T-helper 9 cell (primary cell): ENCODE data around the gene PDCD10.

ENCODE experiments used
- DNase-seq: peaks from one replicate; pipeline ENCODE4 v3.0.0-alpha.2; 2020
- total RNA-seq, 2 donors: gene quantifications; one replicate each; lab custom pipeline; 2026; lab: John Stamatoyannopoulos, UW

Gene PDCD10
- total RNA-seq, result 34.8 to 59.9 reads per million in 2 donors

DNA sequence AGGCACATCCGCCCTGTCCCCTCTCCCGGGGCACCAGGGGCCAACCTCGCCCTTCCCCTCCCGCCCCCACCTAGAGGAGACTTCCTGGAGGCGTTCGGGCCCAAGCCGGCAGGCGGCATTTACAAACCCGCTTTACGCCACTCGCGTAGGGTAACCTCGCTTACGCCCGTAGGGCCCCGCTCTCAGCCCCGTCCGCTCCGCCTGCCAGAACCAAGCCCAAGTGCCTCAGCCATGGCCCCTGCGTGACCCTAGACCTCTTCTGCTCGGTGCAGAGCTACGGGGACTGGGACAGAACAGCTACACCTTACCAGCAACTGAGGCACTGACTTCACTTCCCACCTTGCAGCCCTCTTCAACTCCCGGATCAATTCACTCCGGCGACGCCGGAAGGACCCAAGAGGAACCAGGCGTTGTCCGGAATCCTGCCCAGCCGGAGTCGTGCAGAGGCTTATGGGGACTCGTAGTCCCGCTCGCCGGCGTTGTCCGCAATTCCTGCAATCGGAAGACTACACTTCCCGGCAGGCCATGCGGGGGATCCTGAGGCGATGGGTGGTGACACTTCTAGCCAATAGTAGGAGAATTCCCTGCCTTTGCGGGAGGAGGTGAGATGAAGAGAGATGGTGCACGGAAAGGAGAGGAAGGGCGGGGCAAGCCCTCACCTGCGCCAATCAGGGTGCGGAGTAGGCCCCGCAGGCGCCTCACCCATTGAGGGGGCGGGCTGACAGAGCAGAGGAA is at the start of gene PDCD10:
Gene PDCD10 (minus strand): TSS at position 395 of the 735 bp plus-strand sequence. CDS start 14,735 bp downstream, outside the sequence.
- DNase-seq, result peak; percentile 94

DNA sequence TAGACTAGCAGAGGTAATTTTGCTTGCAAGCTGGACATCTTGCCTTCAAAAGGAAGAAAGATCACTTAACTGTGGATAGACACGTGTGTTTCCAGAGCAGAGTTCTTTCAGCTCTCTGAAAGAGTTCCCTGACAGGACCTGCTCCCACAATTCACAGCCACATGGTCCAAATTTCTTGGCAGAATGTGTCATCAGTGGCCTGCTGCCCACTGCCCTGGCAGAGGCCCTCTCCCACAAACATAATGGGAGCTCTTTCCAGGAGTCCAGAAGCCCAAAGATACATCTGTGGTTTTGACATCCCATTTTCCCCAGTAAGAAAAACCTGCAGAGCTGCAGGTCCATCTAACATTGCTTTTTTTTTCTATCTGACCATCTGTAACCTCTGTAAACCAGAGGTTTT is 49.1 kb upstream of the PDCD10 start:
- DNase-seq, result no peak

DNA sequence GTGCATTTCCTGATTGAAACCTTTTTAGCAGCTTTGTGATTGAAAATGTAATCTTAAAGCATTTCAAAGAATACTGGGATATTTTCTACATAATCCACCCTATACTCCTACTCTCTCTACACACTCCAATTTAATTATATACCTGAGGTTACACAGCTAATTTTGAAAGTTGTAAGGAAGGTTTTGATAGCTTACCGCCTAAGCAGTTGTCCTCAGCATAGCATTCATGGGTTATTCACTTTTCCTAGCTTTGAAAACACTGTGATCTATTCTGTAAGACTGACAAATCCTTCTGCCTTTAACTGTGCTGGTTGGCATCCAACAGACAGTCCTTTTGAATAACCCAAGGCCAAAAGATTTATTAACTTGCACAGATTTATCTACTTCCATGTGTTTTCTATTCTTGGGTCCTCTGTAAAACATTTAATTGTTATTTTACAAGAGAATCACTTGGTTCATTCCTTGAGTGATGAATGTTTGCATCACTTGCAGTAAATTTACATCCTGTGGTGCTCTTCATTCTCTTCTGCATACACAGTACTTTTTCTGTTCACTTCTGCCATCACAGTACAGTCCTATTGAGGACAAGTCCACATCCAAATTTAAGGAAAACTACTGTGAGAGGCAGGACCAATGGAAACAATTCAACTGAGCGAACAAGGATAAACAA is 45.7 kb upstream of the PDCD10 start:
- no peak for DNase-seq

DNA sequence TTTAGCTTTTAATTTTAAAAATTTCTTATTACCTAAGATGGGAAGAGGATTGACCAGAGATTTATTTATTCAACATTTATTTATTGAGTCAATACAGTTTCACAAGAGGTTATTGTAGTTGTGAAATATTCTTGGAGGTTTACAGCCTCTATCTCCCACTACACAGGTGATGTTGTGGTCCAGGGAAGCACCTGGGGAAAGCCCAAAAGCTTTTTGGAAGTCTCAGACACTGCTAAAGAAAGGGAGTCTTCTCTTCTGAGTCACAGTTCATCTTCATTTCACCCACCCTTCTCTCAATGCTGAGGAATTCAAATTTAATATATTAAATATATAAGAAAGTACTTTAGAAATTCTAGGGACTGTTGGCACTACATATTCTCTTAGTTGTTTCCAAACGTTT is 42.7 kb upstream of the PDCD10 start:
- DNase-seq, result no peak

DNA sequence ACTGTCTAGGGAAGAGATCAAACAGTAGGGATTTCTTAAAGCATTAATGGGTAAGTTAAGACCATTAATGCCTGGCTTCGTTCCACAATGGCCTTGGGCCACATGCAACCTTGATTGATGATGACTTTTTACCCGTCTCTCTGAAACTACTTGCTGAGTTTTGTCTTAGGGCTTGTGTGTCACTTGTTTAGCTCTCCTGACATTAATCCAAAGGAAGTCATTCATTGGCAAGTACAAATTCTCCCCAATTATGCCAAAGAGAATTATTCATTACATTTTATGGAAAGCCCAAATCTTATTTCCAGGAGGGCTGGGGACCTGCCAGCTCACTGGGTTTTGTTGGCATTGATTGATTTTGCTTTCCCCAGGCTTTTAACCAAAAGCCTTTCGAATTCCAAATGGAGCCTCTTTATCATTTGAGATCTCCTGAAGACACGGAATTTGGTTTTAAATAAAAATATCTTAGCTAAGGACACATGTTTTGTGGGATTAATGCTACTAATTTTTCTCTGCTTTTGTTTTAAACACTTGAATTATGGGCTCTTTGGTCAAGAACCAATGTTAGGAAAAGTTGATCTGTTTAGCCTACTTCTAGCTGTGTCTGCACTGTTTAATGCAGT is 41.5 kb upstream of the PDCD10 start:
- no peak for DNase-seq

DNA sequence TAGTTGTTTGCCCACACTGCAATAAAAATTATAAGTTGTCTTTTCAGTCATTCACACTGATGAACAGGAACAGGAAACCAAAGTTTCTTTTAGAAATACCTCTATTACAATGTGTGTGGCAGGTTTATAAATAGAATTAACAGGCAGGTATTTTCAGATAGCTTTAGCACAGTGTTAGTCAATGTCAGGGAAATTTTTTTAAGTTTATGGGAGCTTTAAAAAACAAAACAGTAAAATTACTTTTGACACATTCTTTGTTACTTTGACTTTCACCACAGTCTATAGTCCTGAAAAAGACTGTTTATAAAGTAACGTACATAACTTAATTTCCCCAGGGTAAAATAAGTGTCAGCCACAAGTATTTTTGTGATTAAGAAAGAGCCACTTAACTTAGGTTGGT is 38.9 kb upstream of the PDCD10 start:
- no peak for DNase-seq

DNA sequence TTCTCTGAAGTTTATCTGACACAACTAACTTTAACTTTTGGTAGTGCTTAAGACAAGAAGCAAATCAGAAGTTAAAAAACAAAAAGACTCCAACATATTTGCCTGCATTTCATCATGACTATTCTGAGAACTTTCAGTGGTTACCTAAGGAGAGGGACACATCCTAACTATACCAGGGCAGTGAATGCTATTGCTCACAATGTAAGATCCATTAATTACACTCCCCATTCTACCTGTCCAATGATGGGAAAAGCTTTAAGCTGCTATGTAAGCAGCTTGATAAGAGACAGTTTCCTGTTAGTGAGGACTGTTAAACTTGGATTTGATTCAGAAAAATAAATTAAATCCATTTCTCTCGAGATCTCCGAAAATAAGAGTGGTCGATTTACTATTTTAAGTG is 38.3 kb upstream of the PDCD10 start:
- DNase-seq, result no peak

DNA sequence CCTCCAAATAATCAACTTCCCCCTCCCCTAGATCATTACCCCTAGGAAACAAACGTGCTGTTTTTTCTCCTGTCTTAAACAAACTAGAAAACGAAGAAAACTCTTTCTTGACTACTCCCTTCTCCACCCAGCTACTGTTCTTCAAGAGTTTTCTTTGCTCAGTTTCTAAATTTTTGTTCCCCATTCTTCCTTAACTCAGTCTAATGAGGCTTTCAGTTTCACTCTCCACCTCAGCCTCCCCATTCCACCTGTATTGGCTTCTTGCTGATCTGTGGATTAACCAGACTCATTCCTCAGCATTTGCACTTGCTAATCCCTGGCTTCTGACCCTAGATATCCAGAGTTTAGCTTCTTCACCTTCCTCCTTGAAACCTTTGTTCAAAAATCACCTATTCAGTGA is 27.6 kb upstream of the PDCD10 start:
- DNase-seq, result no peak

DNA sequence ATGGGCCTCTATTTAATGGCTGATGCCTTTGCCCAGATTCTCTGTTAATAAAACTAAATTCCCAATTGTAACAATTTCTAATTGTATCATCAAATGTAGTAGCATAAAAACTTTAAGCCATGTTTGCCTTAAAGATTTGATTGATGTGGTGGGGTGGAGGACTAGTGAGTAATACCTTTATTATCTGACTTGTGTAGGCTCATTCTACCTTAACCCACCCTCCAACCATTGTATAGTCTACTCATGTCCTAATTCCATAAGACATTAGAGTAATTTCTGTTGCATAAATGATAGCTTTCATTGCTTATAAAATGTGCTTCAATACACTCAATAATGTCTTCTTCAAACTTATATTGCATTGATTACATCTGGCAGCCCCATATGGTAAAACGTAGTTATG is 26.6 kb upstream of the PDCD10 start:
- no peak for DNase-seq

DNA sequence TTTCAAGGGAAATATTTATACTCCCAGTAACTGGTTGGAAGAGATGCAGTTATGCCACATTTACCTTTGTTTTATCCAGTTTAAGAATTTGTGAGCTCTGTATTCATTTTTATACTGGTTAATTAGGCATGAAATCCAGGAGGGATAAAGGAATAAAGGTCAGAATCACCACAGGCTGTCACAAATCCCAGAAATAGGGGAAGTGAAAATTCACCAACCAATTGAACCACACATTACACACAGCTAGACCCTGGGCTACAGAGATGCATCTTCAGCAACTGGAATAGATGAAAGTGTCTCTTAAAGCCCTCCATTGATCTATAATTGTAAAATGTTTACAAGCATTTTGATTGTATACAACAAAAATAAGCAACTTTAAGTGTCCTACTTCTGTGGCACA is 19.4 kb upstream of the PDCD10 start:
- DNase-seq, result no peak

DNA sequence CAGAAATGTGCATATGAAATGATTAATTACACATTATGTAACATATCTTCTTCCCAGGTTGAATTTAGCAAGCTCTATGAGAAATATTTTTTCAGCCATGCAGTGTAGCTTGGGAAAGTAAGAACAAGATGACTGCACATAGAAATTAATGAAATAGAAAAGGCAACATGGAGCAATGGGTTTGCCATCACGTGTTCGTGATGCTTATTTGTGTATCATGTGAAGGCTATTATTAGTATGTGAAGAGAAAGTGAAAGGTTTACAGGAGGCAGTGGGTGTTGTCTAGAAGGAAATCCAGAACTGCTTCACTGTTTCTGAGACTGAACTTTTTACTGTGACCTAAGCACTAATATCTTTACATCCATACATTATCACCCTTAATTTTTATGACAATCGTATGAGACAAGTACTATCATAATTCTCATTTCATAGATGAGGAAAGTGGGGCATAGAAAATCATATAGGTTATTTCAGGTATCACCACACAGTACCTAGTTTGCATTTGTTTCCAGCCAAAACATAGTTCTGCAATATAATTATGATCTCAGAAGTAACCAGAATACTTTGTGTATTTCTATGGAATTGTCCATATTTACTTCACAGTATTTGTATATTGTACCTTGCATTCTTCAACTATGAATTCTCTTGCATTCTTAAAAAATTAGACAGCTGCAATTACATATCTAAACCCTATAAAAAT is 15.7 kb upstream of the PDCD10 start:
- no peak for DNase-seq

DNA sequence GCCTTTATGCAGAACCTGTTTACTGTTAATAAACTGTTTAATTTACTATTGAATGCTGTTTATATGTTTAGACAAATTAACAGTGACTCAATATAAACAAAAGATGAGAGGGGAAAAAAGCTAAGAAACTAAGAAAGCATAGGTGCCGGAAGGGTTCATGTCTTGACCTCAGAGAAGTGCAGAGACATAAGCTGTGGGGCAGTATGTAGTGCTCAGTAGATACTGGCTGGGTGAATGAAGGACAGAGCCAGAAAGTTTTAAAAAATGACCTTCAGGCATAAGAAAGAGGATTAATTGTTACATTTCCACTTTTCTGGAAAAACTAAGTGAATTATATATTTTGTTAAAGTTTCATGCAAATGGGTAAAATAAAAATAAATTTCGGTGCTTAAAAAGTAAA is 15.0 kb upstream of the PDCD10 start:
- no peak for DNase-seq

DNA sequence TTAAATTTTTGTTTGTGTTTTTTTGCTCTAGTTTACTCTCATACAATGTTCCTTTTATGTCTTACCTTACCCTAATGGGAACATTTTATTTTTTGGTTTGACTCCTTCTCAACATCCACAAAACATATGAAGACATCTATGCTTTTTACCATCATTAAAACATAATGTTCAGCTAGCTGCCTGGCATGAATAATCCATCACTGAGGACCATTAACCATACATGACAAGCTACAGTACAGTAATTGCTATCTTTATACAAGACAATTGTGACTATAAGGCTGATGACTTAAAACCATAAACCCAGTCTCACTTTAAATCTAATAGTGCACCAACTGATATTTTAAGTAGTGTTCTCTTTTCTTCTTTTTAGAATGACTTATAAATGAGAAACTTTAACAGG is 14.5 kb upstream of the PDCD10 start:
- no peak for DNase-seq

DNA sequence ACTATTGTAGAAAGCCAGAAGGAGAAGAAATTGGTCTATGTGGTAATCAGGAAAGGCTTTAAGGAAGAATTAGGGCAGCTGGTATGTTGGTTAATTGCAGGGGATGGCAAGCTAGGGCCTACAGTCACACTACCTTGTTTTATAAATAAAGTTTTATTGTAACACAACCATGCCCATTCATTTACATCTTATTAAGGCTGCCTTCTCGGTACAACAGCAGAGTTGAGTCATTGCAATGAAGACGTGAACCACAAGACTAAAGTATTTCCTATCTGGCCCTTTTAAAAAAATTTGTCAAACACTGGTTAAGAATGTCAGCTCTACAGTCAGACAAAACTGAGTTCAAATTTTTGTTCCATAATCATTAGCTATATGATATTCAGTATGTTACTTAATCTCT is 9.1 kb upstream of the PDCD10 start:
- no peak for DNase-seq

DNA sequence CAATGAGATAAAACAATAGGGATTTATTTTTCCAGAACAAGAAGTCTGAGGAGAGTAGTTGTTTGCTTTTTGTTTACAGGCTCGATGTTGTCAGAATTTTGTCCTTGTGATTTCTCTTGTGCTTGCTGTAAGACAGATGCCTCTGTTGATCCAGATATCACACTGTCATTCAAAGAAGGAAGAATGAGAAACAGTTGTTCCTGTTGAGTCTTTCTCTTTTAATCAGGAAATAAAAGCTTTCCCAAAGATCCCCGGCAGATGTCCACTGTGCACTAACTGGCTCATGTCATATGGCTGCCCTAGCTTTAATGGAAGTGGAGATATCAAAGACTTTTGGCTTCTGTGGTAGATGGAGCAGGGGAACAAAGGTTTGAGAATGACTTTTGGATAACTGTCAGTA is 7.6 kb upstream of the PDCD10 start:
- DNase-seq, result no peak

DNA sequence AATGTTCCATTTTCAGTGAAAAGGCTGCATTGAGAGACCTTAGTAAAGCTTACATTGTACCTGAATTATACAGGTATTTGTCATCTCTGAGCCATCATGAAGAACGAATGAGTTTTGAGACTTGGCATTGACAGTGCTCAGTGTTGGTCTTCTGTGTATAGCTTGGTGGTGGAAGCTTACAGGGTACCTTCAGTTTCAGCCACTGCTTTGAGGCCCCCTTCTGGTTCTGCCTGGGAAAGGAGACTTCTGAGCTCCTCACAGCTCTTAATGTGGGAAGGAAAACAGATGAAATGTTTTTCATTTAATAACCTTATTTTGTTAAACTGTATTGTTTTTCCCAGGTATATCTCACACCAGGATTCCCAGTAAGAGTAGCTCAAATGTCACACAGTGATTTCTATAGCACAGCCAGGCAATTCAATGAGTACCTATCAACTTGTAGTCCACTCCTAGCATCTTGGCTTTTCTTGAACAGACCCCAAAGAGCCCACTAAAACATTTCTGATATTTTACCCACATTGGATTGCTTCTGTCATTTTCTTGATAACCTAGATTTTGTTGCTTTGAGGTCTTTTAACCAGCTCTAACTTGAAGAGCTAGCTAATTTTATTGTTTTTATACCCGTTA is 6.4 kb upstream of the PDCD10 start:
- no peak for DNase-seq

DNA sequence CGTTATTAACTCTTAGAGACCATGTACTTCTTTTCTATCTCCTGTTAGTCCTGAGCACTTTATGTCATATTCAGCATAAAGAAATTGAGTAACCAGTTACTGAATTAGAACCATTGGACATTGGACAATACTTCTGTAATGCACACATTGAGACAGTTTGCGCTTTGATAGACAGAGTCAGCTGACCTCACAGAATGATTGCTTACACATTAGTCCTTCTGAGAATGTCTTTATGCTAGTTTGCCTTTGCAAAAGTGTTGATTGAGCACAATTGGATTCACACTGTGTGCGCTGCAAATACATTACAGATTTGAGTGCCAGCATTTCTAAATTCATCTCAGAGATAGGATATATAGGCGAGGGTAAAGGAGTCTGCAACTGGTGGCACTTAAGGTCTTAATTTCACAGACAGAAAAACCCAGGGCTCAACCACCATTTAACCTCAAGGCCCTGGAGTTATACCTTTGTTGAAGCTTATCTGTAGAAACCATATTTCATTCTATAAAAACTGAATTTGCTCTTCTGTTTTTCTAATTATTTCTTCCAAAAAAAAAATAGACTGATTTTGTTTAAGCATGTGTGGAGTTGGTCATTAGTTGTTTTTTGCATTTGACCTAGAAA is 4.6 kb upstream of the PDCD10 start:
- no peak for DNase-seq

DNA sequence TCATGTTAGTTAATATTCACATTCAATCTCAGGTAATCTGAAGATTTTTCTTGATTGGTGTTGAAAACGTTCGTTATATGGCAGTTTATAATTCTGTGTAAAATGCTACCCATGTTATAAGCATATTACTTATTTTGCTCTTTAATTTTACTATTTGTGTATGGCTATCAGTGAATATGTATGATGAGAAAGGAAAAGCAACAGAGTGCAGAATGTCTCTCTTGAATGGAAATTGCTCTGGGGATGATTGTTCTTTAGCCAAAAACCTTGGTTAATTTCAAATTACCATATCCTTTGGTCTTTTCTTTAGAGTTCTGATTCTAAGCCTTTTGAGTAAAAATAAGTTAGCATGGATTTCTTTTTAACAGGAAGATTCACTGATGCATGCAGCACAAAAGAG is 3.3 kb upstream of the PDCD10 start:
- no peak for DNase-seq

DNA sequence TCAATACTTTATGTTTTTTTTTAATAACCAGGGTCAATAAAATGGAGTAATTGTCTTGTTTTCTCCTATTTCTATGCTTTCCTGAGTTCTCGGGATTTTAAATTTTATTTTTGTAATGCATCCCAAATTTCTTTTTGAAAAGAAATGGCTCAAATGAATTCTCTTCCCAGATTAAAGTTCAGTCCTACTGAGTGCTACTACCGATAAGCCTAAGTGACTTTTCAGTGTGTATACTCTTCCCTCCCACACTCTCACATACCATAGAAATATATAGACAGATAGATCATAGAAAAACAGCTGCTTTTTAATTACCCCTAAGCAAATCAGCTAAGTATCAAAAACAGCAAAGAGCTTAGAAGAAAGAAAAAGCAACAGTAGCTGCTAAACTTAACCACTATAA is 2.3 kb upstream of the PDCD10 start:
- no peak for DNase-seq

DNA sequence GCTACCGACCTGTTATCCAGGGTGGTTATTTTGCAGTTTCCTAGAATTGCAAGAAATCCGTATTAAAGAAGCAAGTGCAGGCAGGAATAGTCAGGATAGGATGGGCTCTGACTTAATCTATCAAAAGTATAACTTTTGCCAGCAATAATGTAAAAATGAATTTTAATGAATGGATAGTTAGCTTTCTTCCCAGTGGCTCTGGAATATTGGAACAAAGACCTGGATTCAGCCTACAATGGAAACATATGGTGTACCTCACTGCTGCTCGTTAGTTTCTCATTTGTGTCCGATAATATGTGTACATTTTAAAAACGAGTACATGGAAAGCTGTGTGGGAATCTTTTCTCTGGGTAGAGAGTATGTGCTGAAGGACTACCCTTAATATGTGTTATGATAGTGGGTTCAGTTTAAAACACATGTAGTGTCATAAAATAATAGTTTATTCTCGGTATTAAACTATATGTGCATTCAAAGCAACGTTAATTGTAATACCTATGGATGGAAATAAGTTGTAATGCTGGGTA is 1.6 kb upstream of the PDCD10 start:
- no peak for DNase-seq

DNA sequence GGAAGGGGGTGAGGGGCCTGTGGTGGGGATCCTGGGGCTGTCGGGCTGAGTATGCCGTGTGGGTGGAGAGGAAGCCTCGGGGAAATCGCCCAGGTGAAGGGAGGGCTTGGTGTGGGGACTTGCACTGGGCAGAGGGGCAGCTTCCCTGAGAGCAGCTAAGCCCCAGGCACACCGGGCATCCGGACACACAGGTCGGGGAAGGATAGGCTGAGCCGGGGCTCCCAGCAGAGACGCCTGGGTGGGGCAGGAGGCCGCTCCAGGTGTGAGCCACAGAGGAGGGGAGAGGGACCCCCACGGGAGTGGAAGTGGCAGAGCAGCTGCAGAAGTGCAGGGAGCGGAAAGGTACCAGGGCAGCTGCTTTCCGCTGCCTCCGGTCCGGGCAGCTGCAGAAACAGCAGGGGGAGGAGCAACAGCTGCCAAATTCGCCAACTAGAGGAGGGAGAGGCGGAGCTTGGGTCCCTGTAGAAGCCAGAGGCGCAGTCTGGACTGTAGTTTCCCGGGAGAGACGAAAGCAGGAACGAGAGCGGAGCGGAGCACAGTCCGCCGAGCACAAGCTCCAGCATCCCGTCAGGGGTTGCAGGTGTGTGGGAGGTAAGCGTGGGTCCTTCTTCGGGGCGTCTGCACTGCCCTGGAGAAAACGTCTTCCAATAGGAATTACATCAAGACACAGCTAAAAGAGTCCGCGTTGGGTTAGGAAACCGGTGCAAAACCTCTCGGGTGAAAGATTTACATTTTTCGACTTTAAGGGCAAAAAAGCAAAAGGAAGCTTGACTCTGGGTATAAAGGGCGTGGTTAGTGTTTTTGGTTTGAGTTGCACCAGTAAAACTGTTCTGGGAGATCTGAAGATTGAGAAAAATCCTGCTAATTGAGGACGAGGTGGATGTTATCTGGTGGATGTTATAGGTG is 794 bp upstream of the PDCD10 start, which contains the start of gene SERPINI1:
Gene SERPINI1 (plus strand): TSS at position 489 of the 906 bp plus-strand sequence. CDS start 53,408 bp downstream, outside the sequence.
- DNase-seq, result peak; percentile 65
